B cell (primary cell): ENCODE data around the gene SLC43A2. TPM values are rescaled to one million over a fixed set of nuclear protein-coding genes. Genes with fewer than 3 reads are reported as not detected.

Source experiments
- ATAC-seq: fragments of 200-7000 bp; cut with Tn5 transposase; one replicate; pipeline ENCODE4 v1.10.0; 2021; ENCODE audit warnings: low read depth, mild to moderate bottlenecking, moderate number of reproducible peaks, moderate library complexity
- CTCF ChIA-PET: fragments of 350-600 bp; sonication (Branson Sonifier 250); formaldehyde crosslinking; loops from one replicate; lab custom pipeline; 2021; ENCODE audit warnings: antibody characterized with exemption, inconsistent platforms; lab: Charles Lee
- POLR2A ChIA-PET: fragments of 350-600 bp; sonication (Branson Sonifier 250); formaldehyde crosslinking; loops from one replicate; lab custom pipeline; 2021; ENCODE audit warnings: antibody characterized with exemption; lab: Charles Lee
- DNase-seq: peaks from one replicate; pipeline ENCODE4 v3.0.0; 2013
- H2AFZ ChIP-seq: 2 replicates; pipeline ENCODE4 v1.6.1; 2012; ENCODE audit warnings: mild to moderate bottlenecking, low read depth, low read length; ENCODE audit not compliant: insufficient read depth, poor library complexity, severe bottlenecking
- H3K27ac ChIP-seq, 2 donors: 1 replicate in 1 of 2; 2 replicates in 1 of 2; pipeline ENCODE4 v1.5.1; 2012 to 2013; ENCODE audit warnings: low read length in 2 of 2, mild to moderate bottlenecking in 2 of 2, moderate library complexity in 1 of 2
- H3K27me3 ChIP-seq, 4 experiments: fragments of 200-600 bp in 1 of 4; sonication (generic) in 1 of 4; replicated peaks in 1 of 4; 1 replicate in 2 of 4; 2 replicates in 2 of 4; pipeline versions ENCODE4 v1.6.1 to v1.7.0; 2013 to 2016; ENCODE audit warnings: low read length in 3 of 4, mild to moderate bottlenecking in 2 of 4, mixed read lengths in 1 of 4, moderate library complexity in 1 of 4; ENCODE audit not compliant: insufficient read depth in 4 of 4, control insufficient read depth in 3 of 4; ENCODE audit errors: control extremely low read depth in 1 of 4
- H3K36me3 ChIP-seq, 2 experiments: replicated peaks in 1 of 2; 1 replicate in 1 of 2; 2 replicates in 1 of 2; pipeline versions ENCODE4 v1.6.1 to v1.7.1; 2013; ENCODE audit warnings: low read length in 1 of 2; ENCODE audit not compliant: insufficient read depth in 2 of 2, control insufficient read depth in 1 of 2; ENCODE audit errors: control extremely low read depth in 1 of 2, extremely low read depth in 1 of 2
- H3K4me1 ChIP-seq, 2 donors: fragments of 200-600 bp in 1 of 2; sonication (generic) in 1 of 2; 1 replicate in 1 of 2; 2 replicates in 1 of 2; pipeline versions ENCODE4 v1.5.1 to v1.6.1; 2013 to 2017; ENCODE audit warnings: low read length in 2 of 2; ENCODE audit not compliant: control insufficient read depth in 2 of 2, insufficient read depth in 2 of 2
- H3K4me2 ChIP-seq: replicated peaks from 2 replicates; pipeline ENCODE3; 2012; ENCODE audit warnings: mild to moderate bottlenecking, low read depth, low read length; ENCODE audit not compliant: poor library complexity, severe bottlenecking
- H3K4me3 ChIP-seq, 5 experiments: fragments of 200-600 bp in 1 of 5; sonication (generic) in 1 of 5; 1 replicate in 3 of 5; 2 replicates in 2 of 5; pipeline versions ENCODE4 v1.5.1 to v1.7.0; 2011 to 2016; ENCODE audit warnings: low read length in 4 of 5, mild to moderate bottlenecking in 4 of 5, low read depth in 2 of 5, control low read depth in 1 of 5, moderate library complexity in 1 of 5; ENCODE audit not compliant: insufficient read depth in 1 of 5; ENCODE audit errors: control extremely low read depth in 1 of 5, extremely low read depth in 1 of 5
- H3K79me2 ChIP-seq: fragments of 200-600 bp; sonication (generic); one replicate; pipeline ENCODE4 v1.6.0; 2016; ENCODE audit warnings: low read length; ENCODE audit not compliant: control insufficient read depth, insufficient read depth
- H3K9ac ChIP-seq: fragments of 200-600 bp; sonication (generic); 2 replicates; pipeline ENCODE4 v1.6.1; 2017; ENCODE audit warnings: mild to moderate bottlenecking, low read length, moderate library complexity
- H3K9me3 ChIP-seq, 3 donors: one replicate each; pipeline versions ENCODE4 v1.6.1 to v1.7.1; 2013; ENCODE audit warnings: low read length in 2 of 3; ENCODE audit not compliant: control insufficient read depth in 2 of 3, insufficient read depth in 1 of 3; ENCODE audit errors: control extremely low read depth in 1 of 3
- H4K20me1 ChIP-seq: 2 replicates; pipeline ENCODE4 v1.6.0; 2012; ENCODE audit warnings: mild to moderate bottlenecking, low read length; ENCODE audit not compliant: insufficient read depth, control insufficient read depth, poor library complexity, severe bottlenecking
- H3K27ac Mint-ChIP-seq: one replicate; pipeline ENCODE4 v1.8.0; 2021; ENCODE audit warnings: mixed read lengths
- H3K27me3 Mint-ChIP-seq: one replicate; pipeline ENCODE4 v1.8.0; 2021; ENCODE audit warnings: mixed read lengths
- H3K4me1 Mint-ChIP-seq: one replicate; pipeline ENCODE4 v1.8.0; 2021; ENCODE audit warnings: mixed read lengths
- H3K4me3 Mint-ChIP-seq: one replicate; pipeline ENCODE4 v1.8.0; 2021; ENCODE audit warnings: mixed read lengths
- H3K9me3 Mint-ChIP-seq: one replicate; pipeline ENCODE4 v1.8.0; 2022; ENCODE audit warnings: mixed read lengths; ENCODE audit not compliant: insufficient read depth
- EZH2 ChIP-seq: IDR thresholded peaks from 2 replicates; pipeline ENCODE4 v1.6.1; 2012; ENCODE audit warnings: borderline replicate concordance, low read depth, mild to moderate bottlenecking, moderate library complexity, low read length; ENCODE audit not compliant: insufficient read depth, poor library complexity, severe bottlenecking
- WGBS: methylation state at CpG from one replicate; pipeline ENCODE4 v1.1.5; 2013; ENCODE audit warnings: missing lambda C conversion rate; ENCODE audit not compliant: insufficient coverage; 5-methylcytosine and 5-hydroxymethylcytosine counted together
- intact Hi-C: fragments of 100-400 bp; cut with micrococcal nuclease; formaldehyde crosslinking; loops from one replicate; pipeline ENCODE4 v1.10.0; 2022
- polyA plus RNA-seq: library from polyadenylated mRNA; depleted of rRNA; stranded (reverse); fragments of >200 nt; gene quantifications from 2 replicates; pipeline ENCODE4 v1.2.3, GENCODE V29; 2012
- total RNA-seq, 2 donors: library from RNA; stranded (reverse); fragments of 120-200 nt in 1 of 2; gene quantifications; 1 replicate in 1 of 2; 2 replicates in 1 of 2; pipeline versions ENCODE4 v1.2.3 to v1.2.4, GENCODE V29; 2013 to 2022
- TF ChIP-seq, protein P1 (sequence below): fragments of 200-600 bp; IDR thresholded peaks from one replicate; pipeline ENCODE4 v1.8.0; 2022; ENCODE audit warnings: antibody characterized with exemption, mild to moderate bottlenecking

The SLC43A2 gene
- total and polyA plus RNA-seq, 2 donors (not counting 1 experiment from before 2014, with no cell fraction given): 26.2 to 204 TPM

DNA sequence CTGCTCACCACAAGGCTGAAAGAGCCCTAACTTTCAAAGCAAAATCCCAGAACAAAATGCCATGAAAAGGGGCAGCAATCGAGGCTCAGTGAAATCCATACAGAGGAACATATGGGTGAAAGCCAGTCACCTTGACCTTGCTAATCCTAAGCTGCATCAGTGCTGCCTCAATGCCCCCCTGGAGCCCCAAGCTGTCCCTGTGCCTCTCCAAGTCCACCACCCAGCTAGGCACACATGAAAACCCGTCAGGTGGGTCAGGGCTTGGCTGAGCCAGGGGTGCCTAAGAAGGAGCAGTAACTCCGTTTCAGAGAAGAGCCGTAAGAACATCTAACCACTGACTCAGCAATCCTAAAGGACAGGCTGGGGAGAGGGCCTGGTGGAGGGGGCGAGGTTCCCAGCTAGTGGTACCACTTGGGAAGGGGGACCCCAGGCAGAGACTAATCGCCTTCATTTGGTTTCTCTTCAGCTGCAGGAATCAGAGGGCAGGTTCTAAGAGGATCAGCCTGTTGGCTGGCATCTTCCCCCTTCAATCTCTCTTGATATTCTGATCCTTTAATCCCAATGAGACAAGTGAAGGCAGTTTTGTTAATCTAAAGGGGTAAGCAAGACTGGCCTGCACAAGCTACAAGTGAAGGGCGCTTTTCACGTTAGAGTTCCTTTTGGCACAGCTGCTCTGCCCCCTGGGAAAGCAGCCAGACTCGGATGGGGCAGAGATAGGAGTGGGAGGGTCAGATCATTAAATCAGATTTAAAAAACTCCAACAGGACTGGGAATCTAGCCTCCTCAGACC, 73.7 kb downstream of the SLC43A2 start:
- CTCF ChIA-PET: interaction anchor here (0.6 to 1.4 kb wide), 4 partner anchors 20 to 77 kb away, joined by 3 to 7 read pairs (median 3); partner anchors contain the start of genes INPP5K and SLC43A2
- peak overlapping the region; percentile 86 for H3K27ac Mint-ChIP-seq
- no peak overlapping the region for H2AFZ ChIP-seq
- POLR2A ChIA-PET: interaction anchor here (0.5 kb wide), 1 partner anchor 40 kb away, joined by 6 read pairs; no protein-coding TSS in a partner anchor
- peak overlapping the region; percentile 65 for H3K4me2 ChIP-seq
- no peaks in the 10 kb centered on the region for H3K27me3 ChIP-seq
- peaks cover 40% of the 10 kb centered on the region for H3K4me1 Mint-ChIP-seq
- TF ChIP-seq, protein P1, sequence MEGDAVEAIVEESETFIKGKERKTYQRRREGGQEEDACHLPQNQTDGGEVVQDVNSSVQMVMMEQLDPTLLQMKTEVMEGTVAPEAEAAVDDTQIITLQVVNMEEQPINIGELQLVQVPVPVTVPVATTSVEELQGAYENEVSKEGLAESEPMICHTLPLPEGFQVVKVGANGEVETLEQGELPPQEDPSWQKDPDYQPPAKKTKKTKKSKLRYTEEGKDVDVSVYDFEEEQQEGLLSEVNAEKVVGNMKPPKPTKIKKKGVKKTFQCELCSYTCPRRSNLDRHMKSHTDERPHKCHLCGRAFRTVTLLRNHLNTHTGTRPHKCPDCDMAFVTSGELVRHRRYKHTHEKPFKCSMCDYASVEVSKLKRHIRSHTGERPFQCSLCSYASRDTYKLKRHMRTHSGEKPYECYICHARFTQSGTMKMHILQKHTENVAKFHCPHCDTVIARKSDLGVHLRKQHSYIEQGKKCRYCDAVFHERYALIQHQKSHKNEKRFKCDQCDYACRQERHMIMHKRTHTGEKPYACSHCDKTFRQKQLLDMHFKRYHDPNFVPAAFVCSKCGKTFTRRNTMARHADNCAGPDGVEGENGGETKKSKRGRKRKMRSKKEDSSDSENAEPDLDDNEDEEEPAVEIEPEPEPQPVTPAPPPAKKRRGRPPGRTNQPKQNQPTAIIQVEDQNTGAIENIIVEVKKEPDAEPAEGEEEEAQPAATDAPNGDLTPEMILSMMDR: no peak
- no peak for TF ChIP-seq EZH2
- no peaks in the 10 kb centered on the region for H3K27me3 Mint-ChIP-seq
- peak overlapping the region; percentile 9 to 74 for H3K27ac ChIP-seq
- H3K9me3 ChIP-seq: no peaks in the 10 kb centered on the region
- H3K4me3 Mint-ChIP-seq: peak overlapping the region; percentile 81
- H4K20me1 ChIP-seq: peaks cover 20% of the 10 kb centered on the region
- ATAC-seq (no peak), DNase-seq (no peak)
- intact Hi-C loops: no loop called here
- peaks cover 71% of the 10 kb centered on the region for H3K79me2 ChIP-seq
- H3K9me3 Mint-ChIP-seq: no peaks in the 10 kb centered on the region
- peaks cover 0 to 35% of the 10 kb centered on the region in 2 experiments for H3K36me3 ChIP-seq
- peak overlapping the region; percentile 17 for H3K9ac ChIP-seq
- H3K4me3 ChIP-seq: peak overlapping the region in 1 of 5 experiments; percentile 19
- WGBS: 96% methylated on average over 5 of the region's 9 CpGs
- peaks cover 20 to 27% of the 10 kb centered on the region in 2 donors for H3K4me1 ChIP-seq
